AG20443 (cell line): Measurements from ENCODE around the gene POMT1.
"Not testable (repeated sequence)": the region's sequence is repeated elsewhere in the genome, so short reads cannot be mapped to it uniquely, and the experiment has no call there.

Source experiments
- DNase-seq: peaks from one replicate; pipeline ENCODE4 v3.0.0; 2012; ENCODE audit warnings: low spot score, mixed read lengths

Gene POMT1, protein sequence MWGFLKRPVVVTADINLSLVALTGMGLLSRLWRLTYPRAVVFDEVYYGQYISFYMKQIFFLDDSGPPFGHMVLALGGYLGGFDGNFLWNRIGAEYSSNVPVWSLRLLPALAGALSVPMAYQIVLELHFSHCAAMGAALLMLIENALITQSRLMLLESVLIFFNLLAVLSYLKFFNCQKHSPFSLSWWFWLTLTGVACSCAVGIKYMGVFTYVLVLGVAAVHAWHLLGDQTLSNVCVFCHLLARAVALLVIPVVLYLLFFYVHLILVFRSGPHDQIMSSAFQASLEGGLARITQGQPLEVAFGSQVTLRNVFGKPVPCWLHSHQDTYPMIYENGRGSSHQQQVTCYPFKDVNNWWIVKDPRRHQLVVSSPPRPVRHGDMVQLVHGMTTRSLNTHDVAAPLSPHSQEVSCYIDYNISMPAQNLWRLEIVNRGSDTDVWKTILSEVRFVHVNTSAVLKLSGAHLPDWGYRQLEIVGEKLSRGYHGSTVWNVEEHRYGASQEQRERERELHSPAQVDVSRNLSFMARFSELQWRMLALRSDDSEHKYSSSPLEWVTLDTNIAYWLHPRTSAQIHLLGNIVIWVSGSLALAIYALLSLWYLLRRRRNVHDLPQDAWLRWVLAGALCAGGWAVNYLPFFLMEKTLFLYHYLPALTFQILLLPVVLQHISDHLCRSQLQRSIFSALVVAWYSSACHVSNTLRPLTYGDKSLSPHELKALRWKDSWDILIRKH

DNA sequence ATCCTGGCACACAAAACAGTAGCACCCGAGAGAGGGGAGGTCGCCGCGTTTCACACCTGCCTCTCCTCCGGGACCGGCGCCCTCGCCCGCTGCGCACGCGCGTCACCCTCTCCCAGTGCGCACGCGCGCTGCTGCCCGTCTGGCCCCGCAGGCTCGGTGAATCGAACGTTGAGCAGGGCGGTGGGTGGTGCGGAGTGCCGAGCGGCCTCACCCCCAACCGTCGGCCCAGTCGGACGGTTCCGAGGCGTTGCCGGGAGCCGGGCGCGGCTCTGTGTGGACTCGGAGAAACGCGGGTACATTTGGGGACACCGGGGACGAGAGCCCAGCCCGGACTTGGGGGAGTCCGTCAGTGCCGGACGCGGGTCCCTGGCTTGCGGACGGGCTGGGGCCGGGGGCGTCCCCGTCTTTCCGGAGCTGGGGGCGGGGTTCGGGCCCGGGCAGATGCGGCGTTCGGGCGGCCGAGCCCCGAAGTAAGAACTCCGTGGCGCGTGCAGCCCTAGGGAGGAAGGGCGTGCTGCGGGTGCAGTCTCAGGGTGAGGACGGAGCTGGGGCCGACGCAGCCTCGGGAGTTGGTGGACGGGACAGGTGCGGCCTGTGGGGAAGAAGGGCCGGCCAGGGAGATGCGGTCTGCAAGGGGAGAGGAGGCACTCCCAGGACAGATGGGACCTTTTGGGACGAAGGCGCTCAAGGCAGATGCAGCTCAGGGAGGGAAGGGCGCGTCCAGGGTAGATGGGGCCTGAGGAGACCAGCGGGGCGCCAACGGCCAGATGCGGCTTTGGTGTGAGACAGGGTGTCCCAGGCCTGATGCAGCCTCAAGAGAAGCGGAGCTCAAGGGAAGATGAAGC is at the start of gene POMT1:
POMT1 (plus strand) TSS at position 138 of the 845 bp plus-strand sequence. CDS start 1,301 bp downstream, outside the sequence.
- peak; percentile 100 for DNase-seq

DNA sequence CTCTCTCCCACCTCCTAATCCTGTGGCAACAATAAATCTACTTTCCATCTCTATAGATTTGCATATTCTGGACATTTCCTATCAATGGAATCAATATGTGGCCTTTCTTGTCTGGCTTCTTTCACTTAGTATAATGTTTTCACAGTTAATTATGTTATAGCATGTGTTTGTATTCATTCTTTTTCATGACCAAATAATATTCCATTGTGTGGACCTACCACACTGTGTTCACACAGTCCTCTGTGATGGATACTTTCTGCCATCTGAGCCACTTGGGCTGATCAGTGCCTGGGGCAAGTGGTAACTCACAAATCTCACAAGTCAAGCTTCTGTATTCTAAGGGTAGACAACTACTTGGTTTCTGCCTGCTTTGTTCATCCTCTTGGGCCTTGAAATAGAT is 48.7 kb upstream of the POMT1 start:
- DNase-seq = no peak

DNA sequence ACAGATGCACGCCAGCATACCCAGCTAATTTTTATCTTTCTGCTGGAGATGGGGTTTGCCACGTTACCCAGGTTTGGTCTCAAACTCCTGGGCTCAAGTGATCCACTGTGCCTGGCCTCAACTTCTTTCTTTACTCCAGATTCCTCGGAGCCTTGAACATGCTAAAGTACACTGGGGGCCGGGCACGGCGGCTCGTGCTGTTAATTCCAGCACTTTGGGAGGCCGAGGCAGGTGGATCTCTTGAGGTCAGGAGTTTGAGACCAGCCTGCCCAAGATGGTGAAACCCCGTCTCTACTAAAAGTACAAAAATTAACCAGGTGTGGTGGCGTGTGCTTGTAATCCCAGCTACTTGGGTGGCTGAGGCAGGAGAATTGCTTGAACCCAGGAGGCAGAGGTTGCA is 47.1 kb upstream of the POMT1 start:
- DNase-seq = not testable (repeated sequence)

DNA sequence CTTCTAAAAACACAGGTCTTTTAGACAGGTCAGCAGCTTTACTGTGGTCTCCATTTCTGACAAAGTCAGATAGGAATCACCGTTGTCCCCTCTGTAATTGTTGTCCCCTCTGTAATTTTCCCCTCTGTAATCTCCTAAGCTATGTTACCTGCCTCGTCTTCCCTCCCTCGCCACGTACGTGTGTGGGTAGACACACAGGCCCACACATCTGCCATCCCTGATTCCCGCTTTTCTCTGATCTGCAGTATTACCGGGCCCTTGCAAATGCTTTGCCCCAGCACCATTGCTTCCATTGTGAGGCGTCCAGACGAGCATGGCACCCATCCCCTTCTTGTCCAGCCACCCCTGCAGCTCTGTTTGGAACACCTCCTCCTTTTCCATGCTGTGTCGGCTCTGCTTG is 45.0 kb upstream of the POMT1 start:
- no peak for DNase-seq

DNA sequence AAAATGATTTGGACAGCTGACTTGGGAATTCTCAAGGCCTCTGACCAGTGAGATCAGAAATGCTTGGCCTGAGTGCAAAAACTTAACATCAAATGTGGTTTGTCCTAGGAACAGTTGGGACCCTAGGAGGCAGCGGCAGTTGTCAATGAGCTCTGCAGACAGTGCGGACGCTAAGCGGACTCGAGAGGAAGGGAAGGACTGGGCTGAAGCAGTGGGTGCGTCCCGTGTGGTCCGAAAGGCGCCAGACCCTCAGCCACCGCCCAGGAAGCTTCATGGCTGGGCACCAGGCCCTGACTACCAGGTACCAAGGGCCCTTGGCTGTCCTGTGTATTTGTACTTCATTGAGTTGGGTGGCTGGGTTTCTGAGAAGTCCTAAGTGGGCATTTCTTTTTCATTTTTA is 43.7 kb upstream of the POMT1 start:
- no peak for DNase-seq

DNA sequence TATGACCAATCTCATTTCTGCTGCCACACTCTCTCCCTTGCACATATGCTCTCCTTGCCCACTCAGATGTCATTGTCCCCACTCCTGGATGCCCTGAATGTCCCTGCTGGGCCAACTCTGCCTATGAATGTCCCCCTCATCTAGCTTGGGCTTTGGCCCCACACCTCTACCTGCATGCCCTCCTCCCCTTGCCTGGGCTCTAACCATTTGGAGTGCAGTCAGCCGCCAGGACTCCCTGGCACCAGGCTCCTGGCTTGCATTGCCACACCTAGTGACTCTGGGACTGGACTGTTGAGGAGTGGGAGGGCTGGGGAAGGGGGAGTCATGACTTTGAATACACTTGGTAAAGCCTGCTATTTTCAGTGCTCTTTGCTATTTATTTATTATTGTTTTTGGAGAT is 41.6 kb upstream of the POMT1 start:
- no peak for DNase-seq

DNA sequence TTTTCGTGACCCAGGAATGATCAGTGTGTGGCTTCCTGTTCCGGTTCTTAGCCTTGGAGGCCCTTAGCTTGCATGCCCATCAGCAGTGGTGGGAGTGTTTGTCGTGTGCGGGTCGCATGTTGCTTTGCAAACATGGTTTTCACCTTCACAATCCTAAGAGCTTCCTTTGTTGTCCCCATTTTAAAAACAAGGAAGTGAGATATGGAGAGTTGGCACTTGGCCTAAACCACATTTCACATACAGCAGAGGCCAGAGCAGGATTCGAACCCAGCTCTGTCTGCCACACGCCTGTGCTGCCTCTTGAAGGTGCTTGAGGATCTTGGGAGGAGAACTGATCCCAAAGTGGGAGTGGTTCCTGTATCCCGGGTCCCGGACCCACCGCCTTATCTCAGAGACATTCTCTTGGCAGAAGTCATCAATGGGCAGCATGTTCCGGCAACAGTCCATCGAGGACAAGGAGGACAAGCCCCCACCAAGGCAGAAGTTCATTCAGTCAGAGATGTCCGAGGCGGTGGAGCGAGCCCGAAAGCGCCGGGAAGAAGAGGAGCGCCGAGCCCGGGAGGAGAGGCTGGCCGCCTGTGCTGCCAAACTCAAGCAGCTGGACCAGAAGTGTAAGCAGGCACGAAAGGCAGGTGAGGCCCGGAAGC is 38.2 kb upstream of the POMT1 start:
- DNase-seq = no peak

DNA sequence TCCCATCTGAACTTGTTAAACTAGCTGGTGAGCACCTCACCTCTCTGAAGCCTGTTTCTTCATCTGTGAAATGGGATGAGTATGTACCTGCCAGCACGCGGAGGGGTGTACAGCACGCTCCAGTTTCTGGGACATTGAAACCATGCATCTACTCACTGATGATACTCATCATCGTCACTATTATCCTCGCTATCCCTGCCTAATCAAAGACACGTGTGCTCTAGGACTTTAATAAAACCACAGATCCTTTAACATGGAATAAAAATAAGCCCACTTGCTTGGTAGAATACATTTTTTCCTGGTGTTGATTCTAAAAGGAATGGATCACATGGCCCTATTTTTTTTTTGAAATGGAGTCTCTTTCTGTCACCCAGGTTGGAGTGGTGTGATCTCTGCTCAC is 37.3 kb upstream of the POMT1 start:
- no peak for DNase-seq

DNA sequence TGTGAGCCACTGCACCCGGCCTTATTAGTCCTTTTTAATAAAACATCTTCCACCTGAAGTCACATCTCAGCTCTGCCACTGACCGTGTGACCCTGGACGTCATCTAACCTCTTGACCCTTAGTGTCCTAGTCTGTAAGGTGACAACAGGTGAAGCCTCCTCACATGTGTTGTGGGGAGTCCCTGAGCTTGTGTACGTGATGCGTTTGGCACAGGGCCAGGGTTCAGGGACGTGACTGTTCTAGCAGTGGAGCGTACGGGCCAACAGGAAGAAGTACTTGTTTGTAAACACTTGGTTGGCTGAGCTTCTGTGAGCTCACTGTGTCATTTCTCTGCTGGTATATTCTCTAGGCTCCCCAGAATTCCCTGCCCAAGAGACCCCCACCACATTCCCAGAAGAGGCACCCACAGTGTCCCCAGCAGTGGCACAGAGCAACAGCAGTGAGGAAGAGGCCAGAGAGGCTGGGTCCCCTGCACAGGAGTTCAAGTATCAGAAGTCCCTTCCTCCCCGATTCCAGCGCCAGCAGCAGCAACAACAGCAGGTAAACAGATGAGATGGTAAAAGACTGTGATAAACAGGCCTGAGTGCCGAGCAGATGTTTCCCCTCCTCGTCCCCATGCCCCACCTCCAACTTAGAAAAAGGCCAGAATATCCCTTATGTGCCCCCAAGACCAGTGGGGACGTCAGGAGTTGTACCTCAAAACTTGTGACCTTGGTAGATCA is 35.3 kb upstream of the POMT1 start:
- DNase-seq = no peak

DNA sequence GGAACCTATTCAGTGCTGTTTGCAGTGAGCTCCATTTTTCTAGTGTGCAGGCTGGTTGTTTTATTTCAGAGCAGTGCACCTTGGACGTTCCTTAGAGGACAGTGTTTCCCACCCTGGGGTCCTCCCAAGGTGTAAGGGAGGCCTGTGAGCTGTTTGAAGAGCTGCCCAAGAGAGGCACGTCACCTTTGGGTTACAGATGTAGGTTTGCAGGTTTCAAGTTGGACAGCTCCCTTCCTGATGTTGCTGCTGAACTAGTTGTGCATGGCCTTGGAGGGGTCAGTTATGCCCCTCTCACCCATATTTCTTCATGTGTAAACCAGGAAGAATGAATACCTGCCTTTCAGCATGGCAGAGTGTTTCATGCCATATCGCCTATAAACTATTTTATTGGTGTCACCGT is 34.7 kb upstream of the POMT1 start:
- DNase-seq = no peak

DNA sequence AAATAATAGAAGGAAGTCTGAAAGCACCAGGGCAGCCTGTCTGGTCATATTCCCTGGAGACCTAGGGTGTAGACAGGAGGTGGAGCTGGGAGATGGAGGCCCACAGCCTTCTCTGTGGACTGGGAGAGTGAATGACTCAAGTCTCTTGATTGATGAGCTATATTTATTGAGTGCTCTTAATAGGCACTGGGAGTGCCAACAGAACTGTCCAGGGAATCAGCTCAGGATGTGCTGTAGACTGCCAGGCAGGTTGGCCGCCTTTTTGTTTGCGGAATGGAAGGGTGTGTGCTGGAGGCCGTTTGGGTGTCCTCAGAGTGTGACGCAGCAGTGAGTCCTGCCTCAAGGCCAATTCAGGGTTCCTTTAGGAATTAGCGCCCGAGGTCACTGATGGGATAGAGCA is 33.4 kb upstream of the POMT1 start:
- no peak for DNase-seq

DNA sequence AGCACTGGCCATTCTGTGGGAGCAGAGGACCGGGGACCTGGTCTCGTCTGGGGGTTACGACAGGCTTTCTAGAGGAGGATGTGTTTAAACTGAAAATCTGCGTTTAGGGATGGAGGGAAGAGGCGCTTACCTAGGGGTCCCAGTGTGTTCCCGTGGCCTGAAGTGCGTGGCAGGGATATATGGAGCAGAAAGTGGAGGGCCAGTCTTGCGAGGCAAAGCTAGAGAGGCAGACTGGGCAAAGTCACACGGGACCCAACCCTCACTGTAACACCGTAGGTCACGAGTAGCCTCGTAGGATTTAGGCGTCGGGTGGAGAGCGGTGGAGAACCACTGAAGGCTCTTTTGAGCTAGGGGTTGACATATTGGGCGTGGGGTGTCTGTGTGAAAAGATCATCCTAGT is 32.8 kb upstream of the POMT1 start:
- DNase-seq = no peak

DNA sequence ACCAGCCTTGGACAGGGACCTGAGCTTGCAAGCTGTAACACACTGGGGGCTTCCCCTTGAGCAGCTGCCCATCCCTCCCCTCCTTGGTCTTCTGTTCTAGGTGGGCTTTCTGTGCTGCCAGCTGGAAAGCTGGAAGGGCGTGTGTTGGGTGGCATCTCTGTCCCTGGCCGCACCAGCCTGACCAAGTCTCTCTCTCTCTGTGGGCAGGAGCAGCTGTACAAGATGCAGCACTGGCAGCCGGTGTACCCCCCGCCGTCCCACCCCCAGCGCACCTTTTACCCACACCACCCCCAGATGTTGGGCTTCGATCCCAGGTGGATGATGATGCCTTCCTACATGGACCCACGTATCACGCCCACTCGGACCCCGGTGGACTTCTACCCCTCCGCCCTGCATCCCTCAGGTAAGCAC is 32.1 kb upstream of the POMT1 start:
- no peak for DNase-seq

DNA sequence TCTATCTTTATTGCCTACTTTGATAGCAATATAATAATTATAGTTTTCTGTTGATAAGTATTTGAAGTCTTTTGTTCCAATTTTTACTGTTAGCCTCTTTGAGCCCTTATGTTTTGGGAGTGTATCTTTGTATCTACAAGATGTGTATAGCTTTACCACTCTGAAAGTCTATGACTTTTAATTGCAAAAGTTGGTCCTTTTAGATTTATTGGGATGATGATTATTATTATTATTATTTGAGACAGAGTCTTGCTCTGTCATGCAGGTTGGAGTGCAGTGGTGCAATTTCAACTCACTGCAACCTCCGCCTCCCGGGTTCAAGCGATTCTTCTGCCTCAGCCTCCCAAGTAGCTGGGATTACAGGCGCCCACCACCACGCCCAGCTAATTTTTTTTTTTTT is 30.6 kb upstream of the POMT1 start:
- DNase-seq = not testable (repeated sequence)

DNA sequence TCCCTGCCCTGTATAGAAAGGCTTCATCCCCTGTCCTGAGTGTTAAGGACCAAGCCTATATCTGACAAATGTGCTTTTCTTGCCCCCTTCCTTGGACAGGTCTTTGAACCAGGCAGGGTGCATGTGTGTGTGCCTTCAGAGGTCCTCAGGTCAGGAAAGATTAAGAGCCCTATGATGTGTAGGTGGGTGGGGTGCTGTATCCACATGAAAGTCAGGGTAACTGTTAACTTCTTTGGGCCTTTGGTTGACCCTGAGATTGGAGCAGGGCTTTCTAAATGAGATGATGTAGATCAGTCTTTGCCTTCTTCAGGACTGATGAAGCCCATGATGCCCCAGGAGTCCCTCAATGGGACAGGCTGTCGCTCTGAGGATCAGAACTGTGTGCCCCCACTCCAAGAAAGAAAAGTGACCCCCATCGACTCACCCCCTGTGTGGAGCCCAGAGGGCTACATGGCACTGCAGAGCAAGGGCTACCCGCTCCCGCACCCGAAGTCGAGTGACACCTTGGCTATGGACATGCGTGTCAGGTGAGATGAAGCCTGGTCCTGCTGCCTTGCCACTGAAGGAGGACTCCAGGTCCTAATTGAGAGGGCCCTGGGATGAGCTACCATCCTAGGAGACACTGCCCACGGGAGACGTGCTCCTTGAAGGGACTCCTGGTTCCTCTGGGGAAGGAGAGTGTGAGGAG is 29.4 kb upstream of the POMT1 start:
- no peak for DNase-seq

DNA sequence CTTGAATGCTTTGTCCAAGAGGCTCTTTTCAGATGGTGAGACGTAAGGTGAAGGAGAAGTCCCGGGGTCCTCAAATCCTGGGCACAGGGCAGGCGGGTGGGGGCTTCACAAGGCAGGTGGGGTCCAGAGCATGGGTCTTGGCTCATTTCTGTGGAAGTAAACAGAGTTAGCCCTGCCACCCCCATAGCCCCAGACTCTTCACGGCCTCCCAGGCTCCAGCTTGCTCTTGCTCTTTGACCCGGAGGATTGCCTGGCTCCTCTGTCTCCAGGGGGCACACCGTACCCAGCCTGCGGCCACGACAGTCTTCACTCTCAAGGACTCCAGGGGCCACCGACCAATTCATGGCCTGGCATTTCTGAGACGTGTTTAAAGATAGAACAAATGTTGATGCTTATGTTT is 28.8 kb upstream of the POMT1 start:
- DNase-seq = no peak

DNA sequence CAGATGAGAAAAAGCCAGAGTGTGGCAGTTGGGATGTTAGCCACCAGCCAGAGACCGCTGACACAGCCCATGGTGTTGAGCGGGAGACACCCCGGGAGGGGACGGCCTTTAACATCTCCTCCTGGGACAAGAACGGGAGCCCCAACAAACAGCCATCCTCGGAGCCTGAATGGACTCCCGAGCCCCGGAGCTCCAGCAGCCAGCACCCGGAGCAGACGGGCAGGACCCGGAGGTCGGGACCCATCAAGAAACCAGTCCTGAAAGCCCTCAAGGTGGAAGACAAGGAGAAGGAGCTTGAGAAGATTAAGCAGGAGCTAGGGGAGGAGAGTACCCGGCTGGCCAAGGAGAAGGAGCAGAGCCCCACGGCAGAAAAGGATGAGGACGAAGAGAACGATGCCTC is 28.0 kb upstream of the POMT1 start:
- no peak for DNase-seq

DNA sequence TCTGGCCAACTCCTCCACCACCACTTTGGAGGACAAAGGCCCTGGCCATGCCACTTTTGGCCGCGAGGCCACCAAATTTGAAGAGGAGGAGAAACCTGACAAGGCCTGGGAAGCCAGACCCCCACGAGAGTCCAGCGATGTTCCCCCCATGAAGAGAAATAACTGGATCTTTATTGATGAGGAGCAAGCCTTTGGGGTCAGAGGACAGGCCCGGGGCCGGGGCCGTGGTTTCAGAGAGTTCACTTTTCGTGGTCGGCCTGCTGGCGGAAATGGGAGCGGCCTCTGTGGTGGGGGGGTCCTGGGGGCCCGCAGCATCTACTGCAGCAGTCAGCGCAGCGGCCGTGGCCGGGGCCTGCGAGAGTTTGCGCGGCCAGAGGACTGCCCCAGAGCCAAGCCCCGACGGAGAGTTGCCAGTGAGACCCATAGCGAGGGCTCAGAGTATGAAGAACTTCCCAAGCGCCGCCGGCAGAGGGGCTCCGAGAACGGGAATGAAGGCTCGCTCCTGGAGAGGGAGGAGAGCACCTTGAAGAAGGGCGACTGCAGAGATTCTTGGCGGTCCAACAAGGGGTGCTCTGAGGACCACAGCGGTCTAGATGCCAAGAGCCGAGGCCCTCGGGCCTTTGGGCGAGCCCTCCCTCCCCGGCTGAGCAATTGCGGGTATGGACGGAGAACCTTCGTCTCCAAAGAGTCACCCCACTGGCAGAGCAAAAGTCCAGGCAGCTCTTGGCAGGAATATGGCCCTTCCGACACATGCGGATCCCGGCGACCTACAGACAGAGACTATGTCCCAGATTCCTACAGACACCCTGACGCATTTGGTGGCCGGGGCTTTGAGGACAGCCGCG is 27.4 kb upstream of the POMT1 start:
- no peak for DNase-seq

DNA sequence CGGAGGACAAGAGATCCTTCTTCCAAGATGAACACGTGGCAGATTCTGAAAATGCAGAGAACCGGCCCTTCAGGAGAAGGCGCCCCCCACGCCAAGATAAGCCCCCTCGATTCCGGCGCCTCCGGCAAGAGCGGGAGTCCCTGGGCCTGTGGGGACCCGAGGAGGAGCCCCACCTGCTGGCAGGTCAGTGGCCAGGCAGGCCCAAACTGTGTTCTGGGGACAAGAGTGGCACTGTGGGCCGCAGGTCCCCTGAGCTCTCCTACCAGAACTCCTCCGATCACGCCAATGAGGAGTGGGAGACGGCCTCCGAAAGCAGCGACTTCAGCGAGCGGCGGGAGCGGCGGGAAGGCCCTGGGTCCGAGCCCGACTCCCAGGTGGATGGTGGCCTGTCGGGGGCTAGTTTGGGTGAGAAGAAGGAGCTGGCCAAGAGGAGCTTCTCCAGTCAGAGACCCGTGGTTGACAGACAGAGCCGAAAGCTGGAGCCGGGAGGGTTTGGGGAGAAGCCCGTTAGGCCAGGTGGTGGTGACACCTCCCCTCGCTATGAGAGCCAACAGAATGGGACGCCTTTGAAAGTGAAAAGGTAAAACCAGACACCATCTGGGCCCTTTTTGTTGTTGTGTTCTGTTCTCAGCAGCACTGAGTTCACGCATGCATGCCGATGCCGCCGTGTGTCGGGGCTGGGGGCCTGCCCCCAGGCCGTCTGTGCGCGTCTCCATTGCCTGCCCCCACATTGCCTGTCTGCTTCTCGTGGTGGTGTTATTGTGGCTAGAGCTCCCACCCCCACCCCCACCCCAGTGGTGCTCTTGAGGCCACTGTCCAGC is 26.6 kb upstream of the POMT1 start:
- peak; percentile 39 for DNase-seq
